HuH-7 (cell line): ENCODE data around the gene VGLL4.

Source experiments
- DNase-seq: peaks from one replicate; pipeline ENCODE4 v3.0.0; 2011; ENCODE audit warnings: low spot score

The VGLL4 gene

GRCh38 chr3:11564577-11565001, 79.1 kb downstream of the VGLL4 start:
- DNase-seq = no peak

- no peak for DNase-seq
Measured at GRCh38 chr3:11563865-11564185, 79.9 kb downstream of the VGLL4 start.

GRCh38 chr3:11563159-11563864, 80.4 kb downstream of the VGLL4 start:
- no peak for DNase-seq

GRCh38 chr3:11562277-11562881, 81.3 kb downstream of the VGLL4 start:
- no peak for DNase-seq

- no peak for DNase-seq
Measured at GRCh38 chr3:11560746-11561145, 83.0 kb downstream of the VGLL4 start.

- DNase-seq = no peak
Measured at GRCh38 chr3:11559816-11560633, 83.7 kb downstream of the VGLL4 start.

GRCh38 chr3:11558918-11559815, 84.5 kb downstream of the VGLL4 start:
- no peak for DNase-seq

GRCh38 chr3:11558411-11558903, 85.3 kb downstream of the VGLL4 start:
- no peak for DNase-seq

- DNase-seq = no peak
Measured at GRCh38 chr3:11558002-11558401, 85.7 kb downstream of the VGLL4 start.

- DNase-seq = no peak
Measured at GRCh38 chr3:11556851-11557644, 86.7 kb downstream of the VGLL4 start.

GRCh38 chr3:11555881-11556633, 87.7 kb downstream of the VGLL4 start:
- DNase-seq = no peak

GRCh38 chr3:11555211-11555782, 88.4 kb downstream of the VGLL4 start:
- no peak for DNase-seq

GRCh38 chr3:11554666-11555065, 89.0 kb downstream of the VGLL4 start:
- no peak for DNase-seq

GRCh38 chr3:11554236-11554610, 89.5 kb downstream of the VGLL4 start:
- DNase-seq = no peak

GRCh38 chr3:11553436-11554235, 90.1 kb downstream of the VGLL4 start:
- no peak for DNase-seq

GRCh38 chr3:11552289-11553264, 91.1 kb downstream of the VGLL4 start:
- no peak for DNase-seq

GRCh38 chr3:11551036-11551435, 92.7 kb downstream of the VGLL4 start:
- no peak for DNase-seq

GRCh38 chr3:11549580-11550140, 94.1 kb downstream of the VGLL4 start:
- no peak for DNase-seq
